HG02885 (cell line): ENCODE measurements around the gene PPIE.

Source experiments
- ATAC-seq: cut with Tn5 transposase; IDR thresholded peaks from one replicate; pipeline ENCODE4 v1.9.1; 2021; ENCODE audit warnings: mild to moderate bottlenecking; ENCODE audit not compliant: unreplicated experiment, poor library complexity

The PPIE gene

GRCh38 chr1:39720094-39720999 is 18.3 kb upstream of the PPIE start:
- ATAC-seq: no peak

GRCh38 chr1:39721664-39722063 is 17.0 kb upstream of the PPIE start:
- no peak for ATAC-seq

DNA sequence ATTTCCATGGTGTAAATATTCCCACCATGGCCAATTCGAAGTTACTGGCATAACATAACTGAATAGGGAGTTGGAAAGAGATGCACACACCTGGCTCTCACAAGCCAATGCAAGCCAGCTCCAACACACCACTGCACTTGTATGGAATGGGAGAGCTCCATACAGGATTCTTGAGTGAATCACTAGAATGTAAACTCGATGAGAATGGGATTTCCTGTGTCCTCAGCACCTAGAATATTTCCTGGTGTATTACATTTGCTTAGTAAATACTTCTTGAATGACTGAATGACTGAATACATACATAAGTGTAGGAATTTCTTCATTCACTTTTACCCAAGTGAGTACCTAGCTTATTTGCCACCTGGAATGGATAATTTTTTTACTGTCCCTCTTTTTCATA is 16.2 kb upstream of the PPIE start:
- ATAC-seq: no peak

- ATAC-seq: no peak
Measured at GRCh38 chr1:39726600-39726999, 12.1 kb upstream of the PPIE start.

GRCh38 chr1:39727221-39727931 is 11.3 kb upstream of the PPIE start:
- ATAC-seq: no peak

DNA sequence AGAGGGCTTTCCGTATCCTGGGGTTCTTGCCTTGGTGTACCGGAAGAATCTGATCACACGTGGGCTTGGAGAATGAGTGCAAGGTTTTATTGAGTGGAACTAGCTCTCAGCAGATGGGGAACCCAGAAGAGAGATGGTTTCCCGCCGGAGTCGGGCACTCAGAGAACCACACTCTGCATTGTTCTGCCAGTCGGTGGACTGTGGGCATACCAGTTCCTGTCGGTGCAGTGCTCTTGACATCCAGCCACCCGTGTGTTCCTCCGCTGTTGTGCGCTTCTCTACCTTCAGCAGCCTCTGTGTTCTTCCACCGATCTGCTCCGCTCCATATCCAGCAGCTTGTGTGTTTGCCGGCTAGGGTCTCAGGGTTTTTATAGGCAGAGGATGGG is 10.8 kb upstream of the PPIE start:
- no peak for ATAC-seq

DNA sequence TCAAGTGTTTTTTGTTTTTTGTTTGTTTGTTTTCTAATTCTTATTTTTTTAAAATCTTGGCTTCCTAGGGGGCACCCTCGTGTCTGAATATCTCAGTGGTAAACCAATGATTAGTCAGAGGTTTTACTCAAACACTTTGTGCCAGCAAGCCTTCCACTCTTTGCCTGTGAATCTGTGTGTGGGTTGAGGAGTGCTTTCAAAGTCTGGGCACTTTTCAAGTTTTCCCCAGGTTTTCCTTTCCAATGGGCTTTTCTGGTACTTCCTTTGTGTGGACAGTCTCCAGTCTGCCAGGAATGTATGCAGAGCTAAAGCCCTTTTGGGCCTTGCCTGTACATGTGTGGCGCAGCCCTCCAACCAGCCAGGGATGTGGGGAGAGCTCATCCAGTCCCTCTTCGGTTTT is 9.7 kb upstream of the PPIE start:
- ATAC-seq: no peak

DNA sequence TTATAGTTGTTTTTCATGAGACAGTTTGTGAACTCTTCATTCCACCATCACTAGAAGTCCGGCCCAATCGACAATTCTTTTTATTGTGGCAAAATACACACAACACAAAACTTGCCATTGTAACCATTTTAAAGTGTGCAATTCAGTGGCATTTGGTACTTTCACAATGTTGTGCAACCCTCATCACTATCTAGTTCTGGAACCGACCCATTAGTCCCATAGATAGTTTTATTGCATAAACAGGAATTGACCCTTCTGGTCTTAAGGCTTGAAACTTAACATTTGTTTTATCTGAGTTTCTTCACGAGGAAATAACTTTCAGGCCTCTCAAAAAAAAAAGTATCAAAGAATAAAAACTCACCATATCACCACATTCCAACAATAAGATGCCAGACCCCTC is 8.8 kb upstream of the PPIE start:
- no peak for ATAC-seq

- no peak for ATAC-seq
Measured at GRCh38 chr1:39732730-39733129, 6.0 kb upstream of the PPIE start.

GRCh38 chr1:39733161-39733560 is 5.5 kb upstream of the PPIE start:
- no peak for ATAC-seq

GRCh38 chr1:39735731-39736130 is 3.0 kb upstream of the PPIE start:
- ATAC-seq: no peak

GRCh38 chr1:39737546-39738169 is 1.0 kb upstream of the PPIE start:
- no peak for ATAC-seq

- no peak for ATAC-seq
Measured at GRCh38 chr1:39745016-39745670, 6.5 kb downstream of the PPIE start.

- no peak for ATAC-seq
Measured at GRCh38 chr1:39751595-39751994, 12.9 kb downstream of the PPIE start.

DNA sequence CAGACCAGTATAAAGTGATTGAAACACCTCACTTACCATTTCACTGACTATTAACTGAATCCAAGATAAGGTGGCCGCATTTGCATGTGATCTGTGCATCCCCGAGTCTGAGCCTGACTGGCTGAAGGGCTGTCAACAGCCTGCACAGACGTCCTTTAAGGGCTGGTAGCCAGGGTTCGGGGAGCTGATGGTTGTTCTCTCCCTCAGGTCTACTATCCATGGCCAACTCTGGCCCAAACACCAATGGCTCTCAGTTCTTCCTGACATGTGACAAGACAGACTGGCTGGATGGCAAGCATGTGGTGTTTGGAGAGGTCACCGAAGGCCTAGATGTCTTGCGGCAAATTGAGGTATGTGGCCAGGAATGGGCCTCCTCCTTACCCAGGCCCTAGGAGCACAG is 14.0 kb downstream of the PPIE start:
- no peak for ATAC-seq

DNA sequence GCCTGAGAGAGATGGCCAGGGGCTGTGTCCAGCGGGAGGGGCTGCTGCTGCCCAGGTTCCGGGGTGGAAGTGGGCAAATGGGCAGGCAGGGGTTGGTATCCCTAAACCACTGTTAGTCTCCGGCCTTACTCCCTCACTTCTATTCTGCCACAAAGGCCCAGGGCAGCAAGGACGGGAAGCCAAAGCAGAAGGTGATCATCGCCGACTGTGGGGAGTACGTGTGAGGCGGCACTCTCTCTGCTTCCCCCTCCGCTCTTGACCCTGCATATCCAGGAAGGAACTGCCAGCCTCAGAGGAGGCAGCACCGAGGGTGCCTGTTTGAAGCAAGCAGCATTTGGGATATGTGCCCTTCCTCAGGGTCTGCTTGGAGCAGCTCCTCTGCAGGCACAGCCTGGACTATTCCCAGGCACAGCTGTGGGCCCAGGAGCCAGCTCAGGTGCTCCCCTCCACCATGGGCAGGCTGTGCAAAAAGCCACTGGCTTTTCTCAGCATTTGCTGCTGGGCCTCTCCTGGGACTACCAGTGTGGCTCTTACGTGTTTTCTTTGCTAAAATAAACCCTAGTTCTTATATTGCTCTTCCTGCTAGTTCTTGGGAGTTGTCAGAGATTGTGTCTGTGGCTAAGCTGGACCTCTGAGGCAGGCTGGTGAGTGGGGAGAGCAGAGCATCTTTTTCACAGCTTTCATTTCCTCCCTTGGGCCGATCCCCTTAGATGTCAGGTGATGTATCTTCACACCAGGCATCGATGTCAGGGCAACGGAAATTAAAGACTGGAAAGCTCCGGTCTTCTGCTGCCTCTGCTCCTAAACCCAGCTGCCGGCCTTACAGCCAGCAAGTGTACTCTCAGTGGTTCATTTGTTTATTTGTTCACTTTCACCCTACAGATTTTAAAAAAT is 14.7 kb downstream of the PPIE start:
- ATAC-seq: no peak

GRCh38 chr1:39754026-39754570 is 15.4 kb downstream of the PPIE start:
- no peak for ATAC-seq

GRCh38 chr1:39754906-39755504 is 16.3 kb downstream of the PPIE start:
- no peak for ATAC-seq
